Measurements from ENCODE around the gene SUPT16H. TPM values are rescaled to one million over a fixed set of nuclear protein-coding genes. Genes with fewer than 3 reads are reported as not detected.
"Not testable (repeated sequence)": the region's sequence is repeated elsewhere in the genome, so short reads cannot be mapped to it uniquely, and the experiment has no call there.

Gene SUPT16H
- polyA plus RNA-seq, 3 donors, result 136 to 166 (median 145) TPM

GRCh38 chr14:21382886-21383847 lies 652 bp downstream of the SUPT16H start:
- peak in 9 of 11 donors; percentile 28 to 40 (median 32) for DNase-seq (ENCODE audit: extremely low read depth in 1 of 11, low read depth in 9 of 11, low spot score in 4 of 11)

GRCh38 chr14:21382095-21382494 lies 1.7 kb downstream of the SUPT16H start:
- no peak for DNase-seq (ENCODE audit: extremely low read depth in 1 of 11, low read depth in 9 of 11, low spot score in 4 of 11)

- DNase-seq (ENCODE audit: extremely low read depth in 1 of 11, low read depth in 9 of 11, low spot score in 4 of 11), result no peak
These were observed 4.5 kb downstream of the SUPT16H start for GRCh38 chr14:21379338-21379737.

GRCh38 chr14:21373980-21374379 lies 9.8 kb downstream of the SUPT16H start:
- no peak for DNase-seq (ENCODE audit: extremely low read depth in 1 of 11, low read depth in 9 of 11, low spot score in 4 of 11)

- DNase-seq (ENCODE audit: extremely low read depth in 1 of 11, low read depth in 9 of 11, low spot score in 4 of 11), result not testable (repeated sequence)
These were observed 11.0 kb downstream of the SUPT16H start for GRCh38 chr14:21372814-21373213.

- DNase-seq (ENCODE audit: extremely low read depth in 1 of 11, low read depth in 9 of 11, low spot score in 4 of 11), result no peak
These were observed 13.7 kb downstream of the SUPT16H start for GRCh38 chr14:21369949-21370679.

- no peak for DNase-seq (ENCODE audit: extremely low read depth in 1 of 11, low read depth in 9 of 11, low spot score in 4 of 11)
These were observed 16.2 kb downstream of the SUPT16H start for GRCh38 chr14:21367582-21368144.

- no peak for DNase-seq (ENCODE audit: extremely low read depth in 1 of 11, low read depth in 9 of 11, low spot score in 4 of 11)
These were observed 27.3 kb downstream of the SUPT16H start for GRCh38 chr14:21356511-21356910.

GRCh38 chr14:21352587-21352986 lies 31.2 kb downstream of the SUPT16H start:
- no peak for DNase-seq (ENCODE audit: extremely low read depth in 1 of 11, low read depth in 9 of 11, low spot score in 4 of 11)

GRCh38 chr14:21350539-21350938 lies 33.3 kb downstream of the SUPT16H start:
- DNase-seq (ENCODE audit: extremely low read depth in 1 of 11, low read depth in 9 of 11, low spot score in 4 of 11), result no peak

- DNase-seq (ENCODE audit: extremely low read depth in 1 of 11, low read depth in 9 of 11, low spot score in 4 of 11), result no peak
These were observed 36.6 kb downstream of the SUPT16H start for GRCh38 chr14:21347201-21347600.

GRCh38 chr14:21346532-21347135 lies 37.2 kb downstream of the SUPT16H start:
- no peak for DNase-seq (ENCODE audit: extremely low read depth in 1 of 11, low read depth in 9 of 11, low spot score in 4 of 11)

GRCh38 chr14:21343035-21343794 lies 40.6 kb downstream of the SUPT16H start:
- DNase-seq (ENCODE audit: extremely low read depth in 1 of 11, low read depth in 9 of 11, low spot score in 4 of 11), result no peak

GRCh38 chr14:21334202-21334906 lies 49.5 kb downstream of the SUPT16H start:
- DNase-seq (ENCODE audit: extremely low read depth in 1 of 11, low read depth in 9 of 11, low spot score in 4 of 11), result no peak

GRCh38 chr14:21332950-21333349 lies 50.9 kb downstream of the SUPT16H start:
- no peak for DNase-seq (ENCODE audit: extremely low read depth in 1 of 11, low read depth in 9 of 11, low spot score in 4 of 11)

GRCh38 chr14:21326972-21327371 lies 56.8 kb downstream of the SUPT16H start:
- no peak for DNase-seq (ENCODE audit: extremely low read depth in 1 of 11, low read depth in 9 of 11, low spot score in 4 of 11)

- no peak for DNase-seq (ENCODE audit: extremely low read depth in 1 of 11, low read depth in 9 of 11, low spot score in 4 of 11)
These were observed 61.1 kb downstream of the SUPT16H start for GRCh38 chr14:21322716-21323115.

GRCh38 chr14:21320913-21321312 lies 62.9 kb downstream of the SUPT16H start:
- DNase-seq (ENCODE audit: extremely low read depth in 1 of 11, low read depth in 9 of 11, low spot score in 4 of 11), result no peak

All from renal cortex interstitium (tissue), 11 donors.